WERI-Rb-1 (cell line): ENCODE data around the gene RMI2.

Source experiments
- DNase-seq: peaks from one replicate; pipeline ENCODE4 v3.0.0-alpha.2; 2020
- H3K27ac ChIP-seq: fragments of 250-450 bp; sonication (Bioruptor Pico); 2 replicates; pipeline ENCODE4 v1.5.1; 2020; ENCODE audit warnings: mild to moderate bottlenecking, moderate library complexity
- H3K27me3 ChIP-seq: fragments of 250-450 bp; sonication (Bioruptor Pico); 2 replicates; pipeline ENCODE4 v1.5.1; 2021; ENCODE audit warnings: mild to moderate bottlenecking, low read depth, moderate library complexity; ENCODE audit not compliant: insufficient read depth, severe bottlenecking
- H3K36me3 ChIP-seq: fragments of 250-450 bp; sonication (Bioruptor Pico); 2 replicates; pipeline ENCODE4 v1.5.1; 2020; ENCODE audit warnings: mild to moderate bottlenecking, moderate library complexity
- H3K4me3 ChIP-seq: 2 replicates; pipeline ENCODE4 v1.5.1; 2011; ENCODE audit warnings: low read depth, mild to moderate bottlenecking, control low read depth, low read length
- H3K9me3 ChIP-seq: fragments of 250-450 bp; sonication (Bioruptor Pico); 2 replicates; pipeline ENCODE4 v1.5.1; 2021; ENCODE audit warnings: mild to moderate bottlenecking, moderate library complexity; ENCODE audit not compliant: severe bottlenecking
- CTCF ChIP-seq: IDR thresholded peaks from 2 replicates; pipeline ENCODE4 v1.5.1; 2011; ENCODE audit warnings: low read depth, mild to moderate bottlenecking, control low read depth, inconsistent platforms, low read length

RMI2 gene

GRCh38 chr16:11389631-11390565 is 44.6 kb downstream of the RMI2 start:
- Histone ChIP-seq H3K9me3 (no peaks in the 10 kb centered on the region), H3K27me3 (no peaks in the 10 kb centered on the region), H3K27ac (peak overlapping the region; percentile 82), H3K36me3 (no peaks in the 10 kb centered on the region), H3K4me3 (no peak overlapping the region)
- TF ChIP-seq CTCF = no peak
- DNase-seq = no peak

GRCh38 chr16:11390573-11391495 is 45.6 kb downstream of the RMI2 start:
- Histone ChIP-seq H3K4me3 (no peak overlapping the region), H3K36me3 (no peaks in the 10 kb centered on the region), H3K27ac (peak overlapping the region; percentile 82), H3K9me3 (no peaks in the 10 kb centered on the region), H3K27me3 (no peaks in the 10 kb centered on the region)
- no peak for TF ChIP-seq CTCF
- DNase-seq = peak; percentile 72

- Histone ChIP-seq H3K27me3 (no peaks in the 10 kb centered on the region), H3K27ac (peak overlapping the region; percentile 82), H3K9me3 (no peaks in the 10 kb centered on the region), H3K36me3 (no peaks in the 10 kb centered on the region), H3K4me3 (no peak overlapping the region)
- no peak for DNase-seq
- TF ChIP-seq CTCF = no peak
Observed at GRCh38 chr16:11391576-11391975, 46.3 kb downstream of the RMI2 start.

GRCh38 chr16:11392041-11392581 is 46.9 kb downstream of the RMI2 start:
- no peak for TF ChIP-seq CTCF
- no peaks in the 10 kb centered on the region for H3K9me3 ChIP-seq
- no peak for DNase-seq
- H3K36me3 ChIP-seq = no peaks in the 10 kb centered on the region
- H3K4me3 ChIP-seq = no peak overlapping the region
- no peaks in the 10 kb centered on the region for H3K27me3 ChIP-seq
- H3K27ac ChIP-seq = no peak overlapping the region

GRCh38 chr16:11393366-11393765 is 48.1 kb downstream of the RMI2 start:
- Histone ChIP-seq H3K27ac (no peak overlapping the region), H3K36me3 (no peaks in the 10 kb centered on the region), H3K27me3 (no peaks in the 10 kb centered on the region), H3K4me3 (no peak overlapping the region), H3K9me3 (no peaks in the 10 kb centered on the region)
- no peak for DNase-seq
- TF ChIP-seq CTCF = no peak
